CD4-positive, alpha-beta memory T cell (primary cell): ENCODE results near the gene PARP6. TPM values are rescaled to one million over a fixed set of nuclear protein-coding genes. Genes with fewer than 3 reads are reported as not detected.

Experiments used
- CTCF ChIA-PET: fragments of 350-600 bp; sonication (Branson Sonifier 250); formaldehyde crosslinking; loops from one replicate; lab custom pipeline; 2021; ENCODE audit warnings: inconsistent platforms; ENCODE audit not compliant: partially characterized antibody; lab: Charles Lee
- POLR2A ChIA-PET: fragments of 350-600 bp; sonication (Branson Sonifier 250); formaldehyde crosslinking; loops from one replicate; lab custom pipeline; 2021; ENCODE audit not compliant: partially characterized antibody; lab: Charles Lee
- DNase-seq, 5 donors: peaks; one replicate each; pipeline versions ENCODE4 v3.0.0 to v3.0.0-alpha.2; 2020 to 2022; ENCODE audit warnings: mixed read lengths in 1 of 5
- H3K27ac ChIP-seq: one replicate; pipeline ENCODE4 v1.7.0; 2013; ENCODE audit warnings: low read depth, low read length
- H3K27me3 ChIP-seq: 2 replicates; pipeline ENCODE4 v1.7.0; 2013; ENCODE audit warnings: mild to moderate bottlenecking, low read length, moderate library complexity; ENCODE audit not compliant: insufficient read depth
- H3K36me3 ChIP-seq: 2 replicates; pipeline ENCODE4 v1.7.0; 2013; ENCODE audit warnings: mild to moderate bottlenecking, low read length, moderate library complexity; ENCODE audit not compliant: insufficient read depth
- H3K4me1 ChIP-seq: 2 replicates; pipeline ENCODE4 v1.7.0; 2013; ENCODE audit warnings: mild to moderate bottlenecking, low read length, moderate library complexity; ENCODE audit not compliant: insufficient read depth
- H3K4me3 ChIP-seq, 2 donors: one replicate each; pipeline ENCODE4 v1.7.0; 2013; ENCODE audit warnings: low read length in 2 of 2, mild to moderate bottlenecking in 1 of 2
- H3K9me3 ChIP-seq, 2 donors: one replicate each; pipeline ENCODE4 v1.7.0; 2013; ENCODE audit warnings: low read length in 2 of 2, control low read depth in 1 of 2; ENCODE audit not compliant: control insufficient read depth in 1 of 2
- H3K27ac Mint-ChIP-seq, 7 donors: one replicate each; pipeline ENCODE4 v1.8.0; 2020 to 2021; ENCODE audit warnings: mixed read lengths in 7 of 7, mild to moderate bottlenecking in 6 of 7, inconsistent platforms in 3 of 7, moderate library complexity in 3 of 7
- H3K27me3 Mint-ChIP-seq, 2 donors: one replicate each; pipeline ENCODE4 v1.8.0; 2020 to 2021; ENCODE audit warnings: mixed read lengths in 2 of 2
- H3K36me3 Mint-ChIP-seq, 2 donors: one replicate each; pipeline ENCODE4 v1.8.0; 2020 to 2021; ENCODE audit warnings: mixed read lengths in 2 of 2, inconsistent platforms in 1 of 2, mild to moderate bottlenecking in 1 of 2
- H3K4me1 Mint-ChIP-seq, 4 donors: one replicate each; pipeline ENCODE4 v1.8.0; 2020 to 2021; ENCODE audit warnings: mixed read lengths in 4 of 4, mild to moderate bottlenecking in 1 of 4
- H3K4me3 Mint-ChIP-seq, 8 donors: one replicate each; pipeline ENCODE4 v1.8.0; 2020 to 2021; ENCODE audit warnings: mixed read lengths in 8 of 8, mild to moderate bottlenecking in 7 of 8, moderate library complexity in 6 of 8, inconsistent platforms in 3 of 8
- H3K9me3 Mint-ChIP-seq, 8 donors: one replicate each; pipeline ENCODE4 v1.8.0; 2020 to 2021; ENCODE audit warnings: mixed read lengths in 8 of 8, mild to moderate bottlenecking in 5 of 8, inconsistent platforms in 3 of 8, moderate library complexity in 1 of 8
- intact Hi-C: fragments of 100-400 bp; cut with micrococcal nuclease; formaldehyde crosslinking; loops from one replicate; pipeline ENCODE4 v1.15.1; 2023
- polyA plus RNA-seq, 2 donors: library from polyadenylated mRNA; unstranded; fragments of 300-500 nt; fragmentation: Illumina TruSeq; gene quantifications; one replicate each; pipeline ENCODE4 v1.2.3, GENCODE V29; 2021
- total RNA-seq, 2 experiments: library from RNA; stranded (reverse); gene quantifications; one replicate each; pipeline ENCODE4 v1.2.3, GENCODE V29; 2021

The PARP6 gene
- total and polyA plus RNA-seq, 4 experiments from 2014 or later = 7.5 to 111 (median 72.5) TPM

DNA sequence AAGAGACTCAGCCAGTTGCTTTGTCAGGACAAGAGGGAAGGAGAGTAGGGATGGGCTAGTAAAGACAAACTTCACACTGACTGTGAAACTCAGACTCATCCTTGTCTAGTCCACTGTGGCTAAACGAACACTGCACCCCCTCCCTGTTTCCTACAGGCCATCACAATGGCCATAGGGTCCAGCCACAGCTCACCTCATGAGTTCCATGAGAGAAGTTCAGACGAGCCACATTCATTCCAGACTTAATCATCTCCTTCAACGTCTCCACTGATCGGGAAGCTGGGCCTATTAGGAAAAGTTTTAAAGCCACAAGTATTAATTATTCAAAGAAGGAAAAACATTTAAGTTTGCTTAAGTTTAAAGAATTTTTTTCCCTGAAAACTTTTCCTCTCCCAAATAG, 55.1 kb downstream of the PARP6 start:
- Histone ChIP-seq H3K4me3 (no peak overlapping the region), H3K4me1 (peaks cover 28% of the 10 kb centered on the region), H3K27ac (no peak overlapping the region), H3K36me3 (peaks cover 72% of the 10 kb centered on the region), H3K27me3 (no peaks in the 10 kb centered on the region), H3K9me3 (no peaks in the 10 kb centered on the region)
- ChIA-PET CTCF (interaction anchor here (1.2 to 3.7 kb wide), 3 partner anchors 10 to 454 kb away, joined by 3 to 20 read pairs (median 9); no protein-coding TSS in a partner anchor), POLR2A (interaction anchor here (1.3 kb wide), 1 partner anchor 10 kb away, joined by 5 read pairs; no protein-coding TSS in a partner anchor)
- no peak overlapping the region for H3K4me3 Mint-ChIP-seq
- intact Hi-C loops = no loop called here
- H3K4me1 Mint-ChIP-seq = peaks cover 16 to 37% (median 28%) of the 10 kb centered on the region in 4 donors
- H3K27me3 Mint-ChIP-seq = no peaks in the 10 kb centered on the region
- peak overlapping the region in 3 of 7 donors; percentile 11 to 80 (median 46) for H3K27ac Mint-ChIP-seq
- peaks cover 42 to 76% of the 10 kb centered on the region in 2 donors for H3K36me3 Mint-ChIP-seq
- no peak for DNase-seq
- no peaks in the 10 kb centered on the region for H3K9me3 Mint-ChIP-seq

- H3K4me3 ChIP-seq = no peak overlapping the region
- Mint-ChIP-seq H3K4me1 (peaks cover 13 to 26% (median 19%) of the 10 kb centered on the region in 4 donors), H3K27me3 (no peaks in the 10 kb centered on the region), H3K36me3 (peaks cover 42 to 82% of the 10 kb centered on the region in 2 donors), H3K27ac (peak overlapping the region in 2 of 7 donors; percentile 9 to 12), H3K9me3 (no peaks in the 10 kb centered on the region), H3K4me3 (no peak overlapping the region)
- DNase-seq = no peak
- peaks cover 81% of the 10 kb centered on the region for H3K36me3 ChIP-seq
- H3K9me3 ChIP-seq = no peaks in the 10 kb centered on the region
- intact Hi-C loops = no loop called here
- H3K27ac ChIP-seq = no peak overlapping the region
- ChIA-PET CTCF (interaction anchor here (2.9 to 3.7 kb wide), 2 partner anchors 11 to 17 kb away, joined by 14 to 20 read pairs; no protein-coding TSS in a partner anchor), POLR2A (interaction anchor here (1.1 kb wide), 1 partner anchor 11 kb away, joined by 4 read pairs; no protein-coding TSS in a partner anchor)
- no peaks in the 10 kb centered on the region for H3K27me3 ChIP-seq
- H3K4me1 ChIP-seq = peaks cover 18% of the 10 kb centered on the region
Measured at GRCh38 chr15:72216079-72216478, 56.3 kb downstream of the PARP6 start.

DNA sequence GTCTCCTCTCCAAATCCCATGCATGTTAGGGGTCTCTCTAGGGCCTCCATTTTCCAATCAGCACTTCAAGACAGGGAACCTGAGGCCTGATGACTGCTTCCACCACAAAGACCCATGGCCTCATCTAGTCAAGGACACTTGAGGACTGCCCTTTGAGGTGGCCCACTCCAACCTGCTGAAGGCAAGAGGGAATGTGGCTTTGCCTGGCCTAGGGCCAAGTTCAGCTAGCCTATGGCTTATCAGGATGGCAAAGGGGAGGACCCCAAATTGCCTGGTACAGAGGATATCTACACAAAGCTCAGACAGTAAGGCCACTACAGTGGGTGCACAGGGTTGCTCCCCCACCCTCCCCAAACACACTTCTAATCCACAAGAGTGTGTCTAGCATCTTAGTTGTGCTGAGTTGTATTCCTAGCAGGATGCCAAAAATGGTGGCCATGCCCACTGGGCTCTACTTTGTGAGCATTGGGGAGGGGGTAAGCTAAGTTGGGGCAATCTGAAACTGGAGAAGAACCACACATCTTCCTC, 64.7 kb downstream of the PARP6 start:
- ChIA-PET CTCF (interaction anchor here (1.0 to 1.8 kb wide), 2 partner anchors 12 to 20 kb away, joined by 3 to 7 read pairs; no protein-coding TSS in a partner anchor), POLR2A (interaction anchor here (0.9 to 1.7 kb wide), 2 partner anchors 20 to 24 kb away, joined by 3 to 5 read pairs; no protein-coding TSS in a partner anchor)
- Histone ChIP-seq H3K4me3 (no peak overlapping the region), H3K27me3 (no peaks in the 10 kb centered on the region), H3K9me3 (no peaks in the 10 kb centered on the region), H3K27ac (no peak overlapping the region), H3K4me1 (no peaks in the 10 kb centered on the region), H3K36me3 (peaks cover 96% of the 10 kb centered on the region)
- Mint-ChIP-seq H3K4me1 (peaks cover 0 to 3% (median under 1%) of the 10 kb centered on the region in 4 donors), H3K9me3 (no peaks in the 10 kb centered on the region), H3K36me3 (peaks cover 69 to 98% of the 10 kb centered on the region in 2 donors), H3K27me3 (no peaks in the 10 kb centered on the region), H3K4me3 (no peak overlapping the region), H3K27ac (peak overlapping the region in 2 of 7 donors; percentile 10 to 47)
- intact Hi-C loops = no loop called here
- no peak for DNase-seq

DNA sequence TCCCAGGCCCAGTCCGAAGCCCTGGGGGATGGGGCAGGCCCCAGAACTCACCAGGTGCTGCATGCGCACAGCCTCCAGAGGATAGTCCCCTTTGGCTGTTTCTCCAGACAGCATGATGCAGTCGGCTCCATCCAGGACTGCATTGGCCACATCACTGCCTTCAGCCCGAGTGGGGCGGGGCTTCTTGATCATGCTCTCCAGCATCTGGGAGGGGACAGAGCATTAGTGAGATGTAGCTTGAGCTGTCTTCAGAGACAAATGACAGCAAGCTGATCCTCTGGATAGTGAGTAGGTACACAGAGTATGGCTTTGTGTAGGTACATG, 65.7 kb downstream of the PARP6 start:
- CTCF ChIA-PET = interaction anchor here (1.8 kb wide), 1 partner anchor 20 kb away, joined by 7 read pairs; no protein-coding TSS in a partner anchor
- no peaks in the 10 kb centered on the region for H3K27me3 ChIP-seq
- intact Hi-C loops = no loop called here
- H3K4me1 ChIP-seq = no peaks in the 10 kb centered on the region
- H3K27ac ChIP-seq = no peak overlapping the region
- H3K27me3 Mint-ChIP-seq = no peaks in the 10 kb centered on the region
- H3K4me3 ChIP-seq = no peak overlapping the region
- H3K9me3 Mint-ChIP-seq = no peaks in the 10 kb centered on the region
- H3K36me3 Mint-ChIP-seq = peaks cover 73 to 98% of the 10 kb centered on the region in 2 donors
- no peaks in the 10 kb centered on the region for H3K9me3 ChIP-seq
- no peak overlapping the region for H3K4me3 Mint-ChIP-seq
- DNase-seq = no peak
- POLR2A ChIA-PET = interaction anchor here (1.7 kb wide), 1 partner anchor 21 kb away, joined by 5 read pairs; no protein-coding TSS in a partner anchor
- peak overlapping the region in 2 of 7 donors; percentile 36 to 50 for H3K27ac Mint-ChIP-seq
- H3K4me1 Mint-ChIP-seq = peaks cover 0 to 3% (median under 1%) of the 10 kb centered on the region in 4 donors
- peaks cover 96% of the 10 kb centered on the region for H3K36me3 ChIP-seq

- Mint-ChIP-seq H3K27ac (peak overlapping the region in 2 of 7 donors; percentile 47 to 78), H3K36me3 (peaks cover 76 to 98% of the 10 kb centered on the region in 2 donors), H3K9me3 (no peaks in the 10 kb centered on the region), H3K4me1 (peaks cover 0 to 3% (median under 1%) of the 10 kb centered on the region in 4 donors), H3K4me3 (no peak overlapping the region), H3K27me3 (no peaks in the 10 kb centered on the region)
- Histone ChIP-seq H3K36me3 (peaks cover 96% of the 10 kb centered on the region), H3K9me3 (no peaks in the 10 kb centered on the region), H3K27ac (no peak overlapping the region), H3K27me3 (no peaks in the 10 kb centered on the region), H3K4me3 (no peak overlapping the region), H3K4me1 (no peaks in the 10 kb centered on the region)
- ChIA-PET CTCF (interaction anchor here (1.5 to 1.8 kb wide), 2 partner anchors 21 kb away, joined by 7 read pairs; no protein-coding TSS in a partner anchor), POLR2A (interaction anchor here (1.3 to 1.7 kb wide), 2 partner anchors 16 to 21 kb away, joined by 3 to 5 read pairs; no protein-coding TSS in a partner anchor)
- DNase-seq = no peak
- intact Hi-C loops = no loop called here
Measured at GRCh38 chr15:72205896-72206676, 66.3 kb downstream of the PARP6 start.

GRCh38 chr15:72205273-72205672, 67.1 kb downstream of the PARP6 start:
- no peak for DNase-seq
- H3K4me3 Mint-ChIP-seq = no peak overlapping the region
- Histone ChIP-seq H3K4me3 (no peak overlapping the region), H3K27ac (no peak overlapping the region), H3K9me3 (no peaks in the 10 kb centered on the region), H3K27me3 (no peaks in the 10 kb centered on the region), H3K36me3 (peaks cover 97% of the 10 kb centered on the region), H3K4me1 (no peaks in the 10 kb centered on the region)
- H3K9me3 Mint-ChIP-seq = no peaks in the 10 kb centered on the region
- H3K27me3 Mint-ChIP-seq = no peaks in the 10 kb centered on the region
- CTCF ChIA-PET = interaction anchor here (1.5 kb wide), 1 partner anchor 22 kb away, joined by 7 read pairs; no protein-coding TSS in a partner anchor
- peaks cover 0 to 5% (median 2%) of the 10 kb centered on the region in 4 donors for H3K4me1 Mint-ChIP-seq
- H3K36me3 Mint-ChIP-seq = peaks cover 77 to 98% of the 10 kb centered on the region in 2 donors
- intact Hi-C loops = no loop called here
- peak overlapping the region in 5 of 7 donors; percentile 17 to 86 (median 30) for H3K27ac Mint-ChIP-seq
- POLR2A ChIA-PET = interaction anchor here (1.3 kb wide), 1 partner anchor 17 kb away, joined by 3 read pairs; no protein-coding TSS in a partner anchor
